ENCODE results near the gene MAGEA10.
"Not testable (repeated sequence)": the region's sequence is repeated elsewhere in the genome, so short reads cannot be mapped to it uniquely, and the experiment has no call there.

Gene MAGEA10

DNA sequence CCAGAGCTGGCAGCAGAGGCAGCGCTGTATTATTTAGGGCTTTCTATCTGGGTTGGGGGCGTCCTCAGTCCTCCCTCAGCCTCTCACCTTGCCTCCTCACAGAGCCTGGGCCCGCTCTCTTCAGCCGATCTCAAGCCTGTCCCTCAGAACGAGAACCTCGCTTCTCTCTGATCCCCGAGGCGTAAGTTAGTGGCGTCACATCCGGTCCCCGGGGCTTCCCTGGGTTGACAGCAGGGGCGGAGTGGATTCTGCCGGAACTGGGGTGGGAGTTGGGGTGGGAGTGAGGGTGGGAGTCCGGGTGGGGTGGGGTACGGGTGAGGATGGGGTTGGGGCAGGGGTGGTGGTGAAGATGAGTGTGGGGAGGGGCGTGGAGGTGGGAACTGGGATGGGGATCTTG, at the start of gene MAGEA10:
TSS of gene MAGEA10 (minus strand) at position 190 of the 397 bp plus-strand sequence. CDS start 2,957 bp downstream, outside the sequence.
- no peak within 1 kb of the TSS for H3K27ac Mint-ChIP-seq
- H3K9me3 Mint-ChIP-seq, result peaks cover 0 to 1% of the 10 kb centered on the region in 2 donors
- no peak for ATAC-seq (replicated peaks)
- no peaks in the 10 kb centered on the region for H3K4me1 Mint-ChIP-seq
- no peak for DNase-seq
- no peaks in the 10 kb centered on the region for H3K36me3 Mint-ChIP-seq
- no peak within 1 kb of the TSS for H3K4me3 Mint-ChIP-seq
- H3K27me3 Mint-ChIP-seq, result no peaks in the 10 kb centered on the region

DNA sequence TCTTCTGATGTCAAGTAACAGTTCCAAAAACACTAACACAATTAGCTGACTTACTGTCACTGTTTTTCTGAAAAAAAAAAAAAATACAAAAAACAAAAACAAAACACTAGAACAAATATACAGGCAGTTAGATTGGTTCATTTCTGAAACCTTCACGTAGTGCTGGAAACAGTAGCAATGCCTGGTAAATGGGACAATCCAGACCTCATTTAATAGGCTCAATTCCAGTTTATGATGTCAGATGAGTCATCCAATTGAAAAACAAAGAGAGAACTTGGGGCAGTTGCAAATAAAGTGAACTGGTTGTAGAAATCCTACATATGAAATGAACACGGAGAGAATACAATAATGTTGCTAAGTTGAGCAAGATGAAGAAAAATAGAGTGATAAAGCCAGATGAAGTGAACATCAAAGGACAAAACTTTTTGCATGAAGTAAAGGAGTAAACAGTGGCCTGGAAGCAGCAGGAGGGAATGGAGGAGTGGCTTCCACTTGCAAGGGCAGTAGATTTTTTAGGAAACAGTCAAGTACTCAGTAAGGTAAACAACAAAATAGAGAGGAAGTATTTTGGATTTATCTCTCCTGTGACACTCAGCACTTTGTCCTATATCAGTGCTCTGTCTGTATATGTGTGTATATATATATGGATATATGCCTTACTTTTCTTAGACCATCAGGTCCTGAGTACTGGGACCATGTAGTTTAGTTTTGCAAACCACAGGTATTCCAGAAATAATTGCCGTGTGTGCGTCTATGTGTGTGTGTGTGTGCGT, 39.3 kb upstream of the MAGEA10 start:
- Mint-ChIP-seq H3K36me3 (no peaks in the 10 kb centered on the region), H3K9me3 (no peaks in the 10 kb centered on the region), H3K4me3 (no peak overlapping the region), H3K4me1 (no peaks in the 10 kb centered on the region), H3K27ac (no peak overlapping the region), H3K27me3 (no peaks in the 10 kb centered on the region)
- DNase-seq (no peak), ATAC-seq (replicated peaks) (no peak)

DNA sequence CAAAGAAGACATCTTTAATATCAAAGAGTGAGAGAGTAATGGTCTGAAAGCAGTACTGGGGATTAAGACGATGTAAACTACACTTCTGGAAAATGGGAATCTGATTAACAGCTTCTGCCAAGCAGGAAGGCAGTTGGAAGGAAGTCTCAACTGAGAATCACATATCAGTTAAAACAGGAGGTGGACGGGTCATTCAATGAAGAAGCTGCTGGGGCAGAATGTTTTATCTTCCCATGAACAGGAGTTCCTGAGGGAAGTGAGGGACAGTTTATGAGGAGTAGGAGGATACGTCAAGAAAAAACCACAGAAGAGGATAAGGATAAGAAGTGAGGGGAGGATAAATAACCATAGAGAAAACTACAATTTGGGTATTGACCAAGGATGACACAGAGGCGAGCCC, 38.7 kb upstream of the MAGEA10 start:
- no peaks in the 10 kb centered on the region for H3K4me1 Mint-ChIP-seq
- H3K27me3 Mint-ChIP-seq, result no peaks in the 10 kb centered on the region
- peaks cover 0 to 2% of the 10 kb centered on the region in 2 donors for H3K9me3 Mint-ChIP-seq
- H3K36me3 Mint-ChIP-seq, result no peaks in the 10 kb centered on the region
- no peak overlapping the region for H3K4me3 Mint-ChIP-seq
- no peak for DNase-seq
- H3K27ac Mint-ChIP-seq, result no peak overlapping the region
- no peak for ATAC-seq (replicated peaks)

DNA sequence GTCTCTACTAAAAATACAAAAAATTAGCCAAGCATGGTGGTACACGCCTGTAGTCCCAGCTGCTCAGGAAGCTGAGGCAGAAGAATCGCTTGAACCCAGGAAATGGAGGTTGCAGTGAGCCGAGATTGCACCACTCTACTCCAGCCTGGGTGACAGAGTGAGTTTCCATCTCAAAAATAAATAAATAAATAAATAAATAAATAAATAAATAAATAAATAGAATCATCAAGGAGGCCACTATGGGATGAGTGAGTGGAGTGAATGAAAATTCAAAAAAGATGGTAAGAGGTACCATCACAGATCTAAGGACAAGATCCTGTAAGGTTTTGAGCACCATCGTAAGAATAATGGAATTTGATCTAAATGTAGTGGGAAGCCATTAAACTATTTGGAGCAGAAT, 37.5 kb upstream of the MAGEA10 start:
- not testable (repeated sequence) for DNase-seq; H3K4me3 Mint-ChIP-seq; ATAC-seq (replicated peaks); H3K9me3 Mint-ChIP-seq; H3K27me3 Mint-ChIP-seq; H3K4me1 Mint-ChIP-seq; H3K36me3 Mint-ChIP-seq; H3K27ac Mint-ChIP-seq

- not testable (repeated sequence) for H3K4me1 Mint-ChIP-seq; H3K27me3 Mint-ChIP-seq; H3K27ac Mint-ChIP-seq; ATAC-seq (replicated peaks); DNase-seq; H3K9me3 Mint-ChIP-seq; H3K4me3 Mint-ChIP-seq; H3K36me3 Mint-ChIP-seq
These were observed 35.5 kb upstream of the MAGEA10 start for GRCh38 chrX:152173923-152174322.

GRCh38 chrX:152170621-152171020, 32.2 kb upstream of the MAGEA10 start:
- H3K9me3 Mint-ChIP-seq, result peaks cover 2 to 3% of the 10 kb centered on the region in 2 donors
- no peaks in the 10 kb centered on the region for H3K27me3 Mint-ChIP-seq
- ATAC-seq (replicated peaks), result no peak
- DNase-seq, result no peak
- no peaks in the 10 kb centered on the region for H3K4me1 Mint-ChIP-seq
- H3K27ac Mint-ChIP-seq, result no peak overlapping the region
- H3K4me3 Mint-ChIP-seq, result no peak overlapping the region
- H3K36me3 Mint-ChIP-seq, result no peaks in the 10 kb centered on the region

DNA sequence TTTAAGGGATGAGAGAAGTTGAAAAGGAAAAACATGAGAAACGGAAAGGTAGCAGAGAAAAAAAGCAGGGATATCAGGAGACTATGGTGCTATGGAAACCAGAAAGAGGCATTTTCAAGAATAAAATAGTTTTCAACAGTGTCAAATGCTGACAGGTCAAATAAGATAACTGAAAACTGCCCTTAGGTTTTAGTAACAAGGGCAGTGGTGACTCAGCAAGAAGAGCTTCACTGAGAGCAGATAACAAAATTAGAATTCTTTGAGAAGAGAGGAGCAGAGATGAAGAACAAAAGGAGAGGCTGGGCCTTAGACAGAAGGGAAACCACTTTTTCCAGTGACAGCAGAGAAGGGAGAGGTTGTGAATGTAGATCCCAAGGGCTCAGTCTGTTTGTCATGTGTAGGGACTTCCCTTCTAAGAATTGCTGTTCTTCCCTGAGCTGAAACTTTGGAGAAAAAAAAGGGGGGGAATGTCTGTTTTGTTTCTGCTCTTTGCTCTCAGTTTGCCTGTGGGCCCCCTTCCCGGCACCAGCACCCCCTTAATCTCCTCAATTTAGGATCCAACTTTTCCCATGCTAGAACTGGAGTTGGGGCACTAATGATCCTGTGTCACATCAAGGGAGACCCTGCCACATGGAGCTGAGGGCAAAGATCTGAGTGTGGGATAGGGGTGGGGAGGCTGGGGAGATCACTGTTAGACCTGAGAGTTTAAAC, 26.8 kb upstream of the MAGEA10 start:
- Mint-ChIP-seq H3K4me1 (no peaks in the 10 kb centered on the region), H3K36me3 (no peaks in the 10 kb centered on the region), H3K27me3 (no peaks in the 10 kb centered on the region), H3K4me3 (no peak overlapping the region), H3K9me3 (peaks cover 2 to 3% of the 10 kb centered on the region in 2 donors), H3K27ac (no peak overlapping the region)
- DNase-seq (no peak), ATAC-seq (replicated peaks) (no peak)

GRCh38 chrX:152157042-152157441, 18.7 kb upstream of the MAGEA10 start:
- H3K27ac Mint-ChIP-seq, result no peak overlapping the region
- H3K4me1 Mint-ChIP-seq, result no peaks in the 10 kb centered on the region
- DNase-seq (no peak), ATAC-seq (replicated peaks) (no peak)
- H3K27me3 Mint-ChIP-seq, result no peaks in the 10 kb centered on the region
- no peak overlapping the region for H3K4me3 Mint-ChIP-seq
- no peaks in the 10 kb centered on the region for H3K36me3 Mint-ChIP-seq
- no peaks in the 10 kb centered on the region for H3K9me3 Mint-ChIP-seq

GRCh38 chrX:152155766-152156310, 17.5 kb upstream of the MAGEA10 start:
- Mint-ChIP-seq H3K27me3 (no peaks in the 10 kb centered on the region), H3K36me3 (no peaks in the 10 kb centered on the region), H3K9me3 (no peaks in the 10 kb centered on the region), H3K4me1 (no peaks in the 10 kb centered on the region), H3K4me3 (no peak overlapping the region), H3K27ac (no peak overlapping the region)
- ATAC-seq (replicated peaks) (no peak), DNase-seq (no peak)

DNA sequence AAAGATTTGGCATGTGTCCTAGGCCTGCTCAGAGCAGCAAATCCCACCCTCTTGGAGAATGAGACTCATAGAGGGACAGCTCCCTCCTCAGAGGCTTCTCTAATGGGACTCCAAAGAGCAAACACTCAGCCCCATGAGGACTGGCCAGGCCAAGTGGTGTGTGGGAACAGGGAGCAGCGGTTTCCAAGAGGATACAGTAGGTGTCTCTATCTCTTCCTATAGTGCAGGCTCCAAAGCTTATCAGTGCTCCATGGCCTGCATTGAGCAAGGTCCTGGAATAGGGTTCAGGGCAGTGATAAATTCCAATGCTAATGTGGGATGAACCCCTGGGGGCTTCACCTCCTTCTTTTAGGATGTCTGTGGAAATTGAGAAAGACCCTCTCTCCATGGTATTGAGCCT, 15.7 kb upstream of the MAGEA10 start:
- Mint-ChIP-seq H3K36me3 (no peaks in the 10 kb centered on the region), H3K4me1 (no peaks in the 10 kb centered on the region), H3K4me3 (no peak overlapping the region), H3K9me3 (no peaks in the 10 kb centered on the region), H3K27me3 (no peaks in the 10 kb centered on the region), H3K27ac (no peak overlapping the region)
- DNase-seq (no peak), ATAC-seq (replicated peaks) (no peak)

DNA sequence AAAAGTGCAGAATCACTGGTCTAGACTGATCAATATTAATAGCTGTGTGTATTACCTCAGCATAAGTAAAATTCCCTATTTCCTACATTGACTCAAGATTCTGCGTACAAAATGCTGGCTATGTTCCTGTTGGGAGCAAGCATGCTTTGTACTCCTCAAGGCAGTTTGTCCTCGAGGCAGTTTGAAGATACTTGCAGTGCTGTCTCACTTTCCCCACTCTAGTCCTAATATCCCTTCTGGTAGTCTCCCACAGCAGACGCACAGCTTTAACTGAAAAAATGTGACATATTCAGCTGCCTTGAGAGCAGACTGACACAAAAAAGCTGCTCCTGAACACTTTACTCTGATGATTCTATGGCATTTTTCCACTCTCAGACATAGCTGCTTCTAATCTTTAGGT, 12.9 kb upstream of the MAGEA10 start:
- H3K4me3 Mint-ChIP-seq, result no peak overlapping the region
- no peak overlapping the region for H3K27ac Mint-ChIP-seq
- no peaks in the 10 kb centered on the region for H3K4me1 Mint-ChIP-seq
- DNase-seq (no peak), ATAC-seq (replicated peaks) (no peak)
- H3K9me3 Mint-ChIP-seq, result no peaks in the 10 kb centered on the region
- H3K27me3 Mint-ChIP-seq, result no peaks in the 10 kb centered on the region
- no peaks in the 10 kb centered on the region for H3K36me3 Mint-ChIP-seq

GRCh38 chrX:152149648-152150047, 11.3 kb upstream of the MAGEA10 start:
- Mint-ChIP-seq H3K36me3 (no peaks in the 10 kb centered on the region), H3K27ac (no peak overlapping the region), H3K4me3 (no peak overlapping the region), H3K4me1 (no peaks in the 10 kb centered on the region), H3K9me3 (no peaks in the 10 kb centered on the region), H3K27me3 (no peaks in the 10 kb centered on the region)
- ATAC-seq (replicated peaks) (no peak), DNase-seq (no peak)

GRCh38 chrX:152139589-152139988, 1.2 kb upstream of the MAGEA10 start:
- no peak overlapping the region for H3K27ac Mint-ChIP-seq
- no peaks in the 10 kb centered on the region for H3K27me3 Mint-ChIP-seq
- H3K36me3 Mint-ChIP-seq, result no peaks in the 10 kb centered on the region
- DNase-seq (no peak), ATAC-seq (replicated peaks) (no peak)
- no peaks in the 10 kb centered on the region for H3K9me3 Mint-ChIP-seq
- H3K4me3 Mint-ChIP-seq, result no peak overlapping the region
- H3K4me1 Mint-ChIP-seq, result no peaks in the 10 kb centered on the region

DNA sequence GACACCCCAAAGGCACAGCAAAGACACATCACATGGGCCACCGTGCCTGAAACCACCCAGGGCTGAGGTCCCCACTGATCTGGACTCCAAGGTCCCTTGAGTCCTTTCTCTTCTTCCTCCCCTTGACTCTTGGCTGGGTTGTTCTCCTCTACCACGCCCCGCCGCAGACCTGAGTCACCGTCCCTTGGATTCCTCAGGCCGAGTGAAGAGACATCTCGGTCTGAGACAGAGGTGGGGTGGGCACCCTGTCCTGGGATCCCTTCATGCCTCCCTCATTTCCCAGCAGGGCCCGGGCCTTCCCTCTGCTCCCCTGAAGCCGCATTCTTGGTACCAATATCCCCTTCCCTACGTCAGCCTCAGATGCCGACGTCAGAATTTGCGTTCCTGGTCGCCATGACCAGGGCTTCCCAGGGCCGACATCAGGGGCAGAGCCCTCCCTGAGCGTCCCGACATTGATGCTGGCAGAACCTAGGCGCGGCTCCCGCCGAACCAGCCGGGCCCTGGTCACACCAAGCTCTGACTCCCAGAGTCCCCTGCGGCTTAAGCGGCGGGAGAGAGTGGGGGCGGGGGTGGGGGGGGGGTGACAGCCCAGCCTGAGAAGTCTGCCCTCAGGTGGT, 498 bp downstream of the MAGEA10 start:
- no peaks in the 10 kb centered on the region for H3K27me3 Mint-ChIP-seq
- no peaks in the 10 kb centered on the region for H3K36me3 Mint-ChIP-seq
- no peaks in the 10 kb centered on the region for H3K4me1 Mint-ChIP-seq
- ATAC-seq (replicated peaks) (no peak), DNase-seq (no peak)
- H3K9me3 Mint-ChIP-seq, result peaks cover 0 to 1% of the 10 kb centered on the region in 2 donors
- no peak overlapping the region for H3K27ac Mint-ChIP-seq
- H3K4me3 Mint-ChIP-seq, result no peak overlapping the region

- H3K27me3 Mint-ChIP-seq, result no peaks in the 10 kb centered on the region
- no peak overlapping the region for H3K27ac Mint-ChIP-seq
- DNase-seq (no peak), ATAC-seq (replicated peaks) (no peak)
- no peaks in the 10 kb centered on the region for H3K4me1 Mint-ChIP-seq
- no peak overlapping the region for H3K4me3 Mint-ChIP-seq
- H3K36me3 Mint-ChIP-seq, result no peaks in the 10 kb centered on the region
- peaks cover 0 to 1% of the 10 kb centered on the region in 2 donors for H3K9me3 Mint-ChIP-seq
These were observed 2.1 kb downstream of the MAGEA10 start for GRCh38 chrX:152136312-152136711.
